HG03469 (cell line): Measurements from ENCODE around the gene SMTN.
"Not testable (repeated sequence)": the region's sequence is repeated elsewhere in the genome, so short reads cannot be mapped to it uniquely, and the experiment has no call there.

ENCODE experiments used
- ATAC-seq: cut with Tn5 transposase; IDR thresholded peaks from one replicate; pipeline ENCODE4 v1.9.1; 2021; ENCODE audit warnings: mild to moderate bottlenecking, moderate library complexity, moderate number of reproducible peaks; ENCODE audit not compliant: unreplicated experiment

The SMTN gene

DNA sequence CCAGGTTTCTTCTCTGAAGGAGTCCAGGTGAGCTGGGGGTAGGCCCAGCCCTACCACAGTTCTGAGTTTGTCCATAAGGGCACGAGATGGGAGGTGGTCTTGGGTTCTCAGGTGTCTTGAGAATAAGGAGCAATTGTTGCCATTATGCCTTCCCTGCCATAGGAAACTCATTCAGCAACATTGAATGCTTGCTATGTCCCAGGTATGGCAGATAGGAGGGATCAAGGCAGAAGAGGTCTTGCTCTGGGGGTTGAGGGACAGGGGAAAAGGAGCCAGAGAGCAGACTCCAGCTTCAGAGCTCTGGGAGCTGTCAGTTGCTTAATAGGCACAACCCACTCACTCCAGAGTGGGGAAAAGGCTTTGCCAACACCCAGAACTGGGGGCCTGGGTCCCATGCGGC is 22.0 kb downstream of the SMTN start:
- ATAC-seq: no peak

DNA sequence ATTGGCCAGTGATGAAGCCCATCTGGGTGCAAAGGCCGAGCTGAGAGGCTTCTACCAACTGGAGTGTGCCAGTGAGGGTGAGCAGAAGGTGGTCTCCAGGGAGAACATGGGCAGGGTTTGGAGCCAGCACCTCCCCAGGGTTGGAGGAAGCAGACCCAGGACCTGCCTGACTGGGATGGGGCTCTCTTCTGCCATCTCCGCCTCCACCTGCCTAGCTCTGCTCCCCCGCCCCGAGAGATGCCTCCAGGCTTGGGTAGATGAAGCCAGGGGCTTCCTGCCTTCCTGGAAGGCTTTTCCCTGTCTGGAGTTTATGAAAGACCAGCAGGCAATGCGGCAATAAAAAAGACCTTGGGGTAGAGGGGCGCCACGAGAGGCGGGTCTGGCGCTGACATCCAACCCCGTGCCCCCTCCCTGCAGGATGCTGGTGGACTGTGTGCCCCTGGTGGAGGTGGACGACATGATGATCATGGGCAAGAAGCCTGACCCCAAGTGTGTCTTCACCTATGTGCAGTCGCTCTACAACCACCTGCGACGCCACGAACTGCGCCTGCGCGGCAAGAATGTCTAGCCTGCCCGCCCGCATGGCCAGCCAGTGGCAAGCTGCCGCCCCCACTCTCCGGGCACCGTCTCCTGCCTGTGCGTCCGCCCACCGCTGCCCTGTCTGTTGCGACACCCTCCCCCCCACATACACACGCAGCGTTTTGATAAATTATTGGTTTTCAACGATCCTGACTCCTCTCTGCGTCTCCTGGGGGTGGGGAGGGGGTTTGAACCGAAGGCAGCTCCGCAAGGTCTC is 23.0 kb downstream of the SMTN start:
- ATAC-seq: no peak

DNA sequence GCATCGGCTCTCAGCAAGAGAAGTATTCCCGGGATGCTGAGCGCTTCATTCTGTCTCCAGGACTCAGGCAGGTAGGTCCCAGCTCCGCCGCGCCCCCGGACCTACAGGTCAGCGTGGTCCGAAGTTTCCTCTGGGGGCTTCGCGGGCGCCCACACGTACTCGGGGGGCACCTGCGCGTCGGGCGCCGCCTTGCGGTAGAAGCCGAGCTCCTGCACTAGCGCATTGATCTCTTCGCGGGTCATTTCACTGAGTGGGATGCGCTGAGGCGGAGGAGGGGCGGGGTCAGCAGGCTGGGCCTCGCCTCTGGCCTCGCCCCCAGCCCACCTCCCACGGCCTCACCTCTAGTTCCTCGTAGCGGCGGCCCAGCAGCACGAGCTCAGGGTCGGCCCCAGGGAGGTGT is 23.8 kb downstream of the SMTN start:
- no peak for ATAC-seq

DNA sequence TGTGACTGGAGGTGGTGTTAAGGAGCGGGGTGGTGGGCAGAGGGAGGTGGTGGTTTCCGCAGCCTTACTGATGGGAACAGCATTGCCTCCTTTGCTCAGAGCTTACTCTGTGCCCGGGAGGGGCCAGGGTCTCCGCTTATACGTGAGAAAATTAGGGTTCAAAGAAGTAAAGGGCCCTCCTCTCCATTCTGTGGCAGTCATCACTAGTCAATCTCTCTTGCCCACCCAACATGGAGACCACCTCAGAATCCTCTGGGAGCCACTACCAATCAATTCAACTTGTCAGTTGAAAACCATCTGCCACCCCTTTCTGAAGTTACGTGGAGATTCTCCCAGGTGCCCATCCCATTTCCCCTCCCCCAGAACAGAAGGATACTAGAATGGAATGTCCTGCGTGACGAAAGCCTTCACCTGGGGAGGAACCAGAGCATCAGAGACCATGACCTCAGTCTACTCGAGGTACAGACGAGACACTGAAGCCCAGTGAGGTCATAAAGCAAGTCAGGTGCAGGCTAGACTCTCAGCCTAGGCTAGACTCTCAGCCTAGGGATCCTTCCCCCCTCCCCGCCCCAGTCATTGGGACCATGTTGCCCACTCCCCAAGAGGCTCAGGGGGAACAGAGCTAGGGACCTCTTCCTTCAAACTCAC is 24.3 kb downstream of the SMTN start:
- no peak for ATAC-seq

DNA sequence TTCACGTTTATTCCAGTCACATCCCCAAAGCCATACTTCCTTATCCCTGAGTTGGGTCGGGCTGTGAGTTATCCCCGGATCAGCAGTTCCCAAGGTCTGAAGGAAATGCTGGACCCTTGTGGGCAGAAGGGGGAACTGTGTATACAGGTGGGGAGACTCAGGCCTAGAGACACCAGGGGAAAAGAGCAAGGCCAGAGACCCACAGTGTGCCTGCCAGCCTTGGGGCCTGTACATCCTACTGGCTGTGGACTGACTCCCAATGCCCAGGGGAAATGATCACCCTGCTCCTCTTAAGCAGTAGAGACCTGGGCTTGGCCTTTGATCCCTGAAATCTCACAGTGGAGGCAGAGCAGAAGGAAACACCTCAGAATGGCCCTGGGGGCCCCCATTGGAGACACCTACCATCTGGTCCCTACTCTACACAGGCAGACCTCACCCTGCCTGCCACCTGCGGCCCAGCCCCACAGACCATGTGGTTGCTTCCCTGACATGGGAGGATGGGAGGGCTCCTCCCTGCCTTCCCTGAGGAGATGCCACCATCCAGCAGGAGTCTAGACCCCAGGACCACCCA is 25.0 kb downstream of the SMTN start:
- ATAC-seq: no peak

DNA sequence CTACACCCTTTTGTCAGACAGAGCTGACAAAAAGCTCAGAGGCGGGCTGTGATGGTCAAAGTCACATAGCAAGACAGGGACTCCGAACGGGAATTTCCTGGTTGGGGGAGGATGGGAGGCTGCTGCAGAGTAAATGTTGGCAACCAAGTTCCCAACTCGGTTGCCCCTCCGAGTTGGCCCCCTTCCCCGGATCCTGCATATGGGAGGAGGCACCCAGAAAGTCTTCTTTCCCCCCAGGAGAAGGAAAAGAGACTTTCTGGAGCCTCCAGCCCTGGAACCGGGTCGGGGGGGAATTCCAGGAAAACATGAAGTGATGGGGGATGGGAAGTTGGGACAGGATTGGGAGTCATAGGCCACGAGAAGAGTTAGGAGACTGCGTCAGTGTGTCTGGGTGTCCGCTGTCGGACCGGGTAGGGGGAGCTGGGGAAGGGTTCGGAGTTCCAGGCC is 25.6 kb downstream of the SMTN start:
- ATAC-seq: no peak

DNA sequence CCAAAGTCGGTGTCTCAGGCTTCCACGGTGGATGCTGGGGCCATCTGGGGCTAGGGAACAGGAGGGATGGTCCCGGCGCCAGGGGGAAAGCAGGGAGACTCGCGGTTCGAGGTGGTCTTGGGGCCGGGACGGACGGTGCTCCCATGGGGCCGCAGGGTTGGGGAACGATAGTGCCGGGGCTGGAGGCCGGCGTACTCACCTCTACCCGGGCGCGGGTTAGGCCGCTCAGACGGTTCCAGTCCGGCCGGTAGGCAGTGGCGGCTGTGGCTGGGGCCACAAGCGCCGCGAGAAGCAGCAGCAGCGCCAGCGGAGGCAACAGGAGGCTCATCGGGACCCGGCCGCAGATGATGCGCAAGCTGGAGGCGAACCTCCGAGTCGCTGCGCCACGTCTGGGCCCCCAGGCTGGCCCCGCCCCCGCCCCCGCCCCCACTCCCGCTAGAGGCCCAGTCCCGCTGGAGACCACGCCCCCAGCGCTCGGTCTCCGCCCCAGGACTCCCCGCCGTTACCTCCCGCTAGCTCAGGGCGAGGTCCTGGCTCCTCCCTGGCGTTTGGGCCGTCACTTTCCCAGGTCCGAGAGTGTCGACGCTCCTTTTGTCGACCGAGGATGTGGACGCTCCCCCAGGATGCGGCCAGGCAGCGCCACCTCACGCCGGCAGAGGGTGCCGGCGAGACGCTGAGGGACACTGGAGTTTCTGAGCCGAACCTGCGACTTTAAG is 26.2 kb downstream of the SMTN start, which contains the start of gene SELENOM:
Gene SELENOM, minus strand, starts transcription at position 391 of the 716 bp plus-strand sequence. Its CDS starts 63 bp downstream, at position 328.
- no peak for ATAC-seq

DNA sequence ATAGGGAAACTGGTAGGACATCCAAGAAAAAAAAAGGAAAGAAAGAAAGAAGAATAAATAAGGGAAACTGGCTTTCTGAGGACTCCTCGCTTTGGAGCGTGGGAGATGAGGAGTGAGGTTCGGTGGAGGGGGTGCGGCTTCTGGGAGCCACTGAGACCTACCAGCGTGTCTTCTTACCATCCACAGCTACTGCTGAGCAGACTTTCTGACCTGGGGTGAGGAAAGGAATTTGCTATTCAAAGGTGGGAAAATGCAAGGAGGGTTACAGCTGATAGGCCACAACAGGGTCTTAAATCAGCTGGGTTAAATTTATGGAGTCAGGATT is 26.7 kb downstream of the SMTN start:
- no peak for ATAC-seq

DNA sequence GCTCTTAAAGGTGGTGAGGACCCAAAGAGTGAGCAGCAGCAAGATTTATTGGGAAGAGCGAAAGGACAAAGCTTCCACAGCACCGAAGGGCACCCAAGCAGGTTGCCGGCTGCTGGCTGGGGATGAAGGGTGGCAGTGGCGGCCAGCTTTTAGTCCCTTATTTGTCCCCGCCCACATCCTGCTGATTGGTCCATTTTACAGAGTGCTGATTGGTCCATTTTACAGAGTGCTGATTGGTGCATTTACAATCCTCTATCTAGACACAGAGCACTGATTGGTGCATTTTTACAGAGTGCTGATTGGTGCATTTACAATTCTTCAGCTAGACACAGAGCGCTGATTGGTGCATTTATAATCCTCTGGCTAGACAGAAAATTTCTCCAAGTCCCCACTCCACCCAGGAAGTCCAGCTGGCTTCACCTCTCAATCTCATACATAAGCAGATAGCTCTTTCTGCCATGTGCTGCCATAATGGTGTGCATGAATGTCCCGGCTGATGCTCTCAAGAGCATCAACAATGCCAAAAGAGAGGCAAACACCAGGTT is 31.5 kb downstream of the SMTN start:
- ATAC-seq: not testable (repeated sequence)

DNA sequence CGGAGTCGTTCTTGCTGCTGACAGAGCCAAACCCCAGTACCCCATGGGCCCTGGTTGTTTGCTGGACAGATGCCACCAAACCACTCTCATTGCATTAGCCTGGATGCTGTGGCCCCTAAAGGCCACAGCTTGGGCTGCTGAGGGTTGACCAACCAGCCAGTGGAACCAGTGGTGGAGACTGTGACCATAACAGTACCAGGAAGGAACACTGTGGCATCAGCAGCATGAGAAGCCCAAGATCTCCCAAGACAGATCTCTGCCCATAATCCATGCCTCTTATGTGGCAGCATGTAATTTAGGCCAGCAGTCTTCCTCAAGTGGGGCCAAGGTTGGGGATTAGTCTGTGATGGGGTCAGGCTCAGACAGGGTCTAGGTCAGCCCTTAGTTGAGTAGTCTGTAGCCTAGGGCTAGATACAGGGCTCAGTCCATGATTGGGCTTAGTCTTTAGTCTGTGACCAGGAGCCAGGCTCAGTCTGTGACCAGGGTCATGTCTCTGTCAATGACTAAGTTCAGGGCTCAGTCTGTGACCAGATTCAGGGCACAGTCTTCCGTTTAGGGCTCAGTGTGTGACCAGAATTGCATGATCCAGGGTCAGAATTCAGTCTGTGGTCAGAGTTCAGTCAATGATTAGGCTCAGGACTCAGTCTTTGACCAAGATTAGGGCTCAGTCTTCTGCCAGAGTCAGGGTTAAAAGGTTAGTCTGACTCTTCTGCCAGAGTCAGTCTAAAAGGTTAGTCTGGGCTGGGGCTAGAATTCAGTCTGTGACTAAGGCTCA is 37.1 kb downstream of the SMTN start:
- no peak for ATAC-seq

DNA sequence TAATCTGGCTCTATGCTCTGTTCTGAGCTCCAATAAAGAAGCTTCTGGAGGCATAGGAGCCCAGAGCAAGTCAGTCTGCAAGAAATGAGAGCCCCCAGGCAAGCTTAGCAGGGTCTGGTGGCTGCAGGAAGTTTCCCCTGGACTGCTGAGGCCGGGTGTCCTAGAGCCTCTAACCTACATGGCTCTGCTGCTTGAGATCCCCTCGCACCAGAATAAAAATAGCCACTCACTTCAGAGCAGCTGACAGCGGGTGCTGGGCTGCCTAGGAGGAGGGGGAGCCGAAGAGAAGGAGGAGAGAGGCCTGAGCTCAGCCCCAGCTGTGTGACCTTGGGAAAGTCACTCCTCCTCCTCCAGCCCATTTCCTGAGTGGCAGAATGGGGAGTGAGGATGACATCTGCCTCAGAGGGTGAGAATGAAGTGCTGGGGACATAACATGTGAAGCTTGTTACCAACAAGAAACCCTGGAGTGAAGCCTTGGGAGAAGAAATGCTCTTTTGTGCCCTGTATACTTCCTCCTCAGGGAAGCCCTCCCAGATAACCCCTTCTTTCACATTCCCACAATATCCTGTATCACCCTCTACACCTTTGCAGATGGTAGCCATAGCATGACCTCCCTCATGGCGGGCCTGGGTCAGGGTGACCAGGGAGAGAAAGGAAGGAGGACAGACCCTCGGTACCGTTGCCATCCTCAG is 38.1 kb downstream of the SMTN start:
- no peak for ATAC-seq

DNA sequence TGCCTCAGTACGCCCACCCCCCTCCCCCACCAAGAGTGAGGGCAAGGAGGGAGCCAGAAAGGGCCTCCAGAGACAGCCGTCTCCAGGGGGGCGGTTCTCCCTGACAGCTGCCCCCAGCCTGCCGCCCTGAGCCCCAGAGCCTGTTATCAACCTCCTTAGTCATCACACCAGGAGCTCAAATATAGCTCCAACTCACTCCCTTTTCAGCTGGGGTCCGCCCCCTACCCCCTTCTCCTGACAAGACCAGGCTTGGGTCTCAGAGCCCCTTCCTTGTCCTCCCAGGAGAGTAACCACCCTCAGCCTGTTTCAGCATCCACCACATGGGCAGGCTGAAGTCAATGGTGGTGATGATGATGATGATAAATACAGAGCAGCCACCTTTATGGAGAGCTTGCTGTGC is 39.1 kb downstream of the SMTN start:
- ATAC-seq: no peak

DNA sequence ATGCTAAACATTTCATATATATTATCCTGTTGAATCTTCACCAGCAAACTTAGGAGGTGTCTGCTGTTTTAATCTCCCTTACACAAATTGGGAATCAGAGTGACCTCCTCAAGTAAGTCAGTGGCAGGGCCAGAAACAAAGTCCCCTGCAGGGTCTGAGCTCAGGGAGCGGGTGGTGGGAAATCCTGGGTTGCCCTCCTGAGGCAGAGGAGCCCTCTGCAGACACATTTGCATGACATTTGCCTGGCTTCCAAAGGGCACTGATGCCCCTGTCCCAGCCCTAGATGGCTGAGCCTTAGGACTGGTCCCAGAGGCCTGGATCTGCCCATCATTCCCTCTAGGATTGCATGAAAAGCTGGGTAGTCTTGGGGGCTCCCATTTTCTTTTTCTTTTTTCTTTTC is 39.5 kb downstream of the SMTN start:
- ATAC-seq: no peak

DNA sequence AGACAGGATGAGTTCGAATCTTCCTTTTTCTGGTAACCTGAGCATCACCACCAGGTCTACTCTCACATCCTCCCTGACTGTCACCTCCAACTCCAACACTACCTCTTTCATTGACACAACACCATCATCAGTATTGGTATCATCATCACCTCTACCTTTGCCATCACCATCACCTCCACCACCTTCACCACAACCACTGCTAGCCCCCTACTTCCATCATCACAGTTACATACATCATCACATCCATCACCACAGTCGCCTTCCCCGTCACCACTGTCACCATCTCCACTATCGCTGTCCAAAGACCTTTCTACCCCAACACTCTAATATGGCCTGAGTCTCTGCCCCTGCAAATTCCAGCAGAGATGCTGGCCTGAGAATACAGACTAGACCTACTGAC is 40.3 kb downstream of the SMTN start:
- no peak for ATAC-seq

DNA sequence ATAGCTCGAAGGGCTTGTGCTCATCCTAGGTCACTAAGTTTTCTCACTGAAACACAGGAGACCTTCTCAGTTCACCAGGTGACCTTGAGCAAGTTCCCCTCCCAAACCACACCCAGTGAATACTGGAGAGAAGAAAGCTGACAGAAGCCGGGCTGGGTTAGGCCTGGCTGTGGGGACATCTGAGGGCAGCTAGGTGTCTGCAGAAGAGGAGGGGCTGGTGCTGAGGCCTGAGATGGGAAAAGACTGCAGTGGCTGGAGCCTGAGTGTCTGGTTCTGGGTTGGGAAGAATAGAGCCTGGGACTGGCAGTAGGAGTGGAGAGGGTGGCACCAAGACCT is 41.0 kb downstream of the SMTN start:
- ATAC-seq: no peak

DNA sequence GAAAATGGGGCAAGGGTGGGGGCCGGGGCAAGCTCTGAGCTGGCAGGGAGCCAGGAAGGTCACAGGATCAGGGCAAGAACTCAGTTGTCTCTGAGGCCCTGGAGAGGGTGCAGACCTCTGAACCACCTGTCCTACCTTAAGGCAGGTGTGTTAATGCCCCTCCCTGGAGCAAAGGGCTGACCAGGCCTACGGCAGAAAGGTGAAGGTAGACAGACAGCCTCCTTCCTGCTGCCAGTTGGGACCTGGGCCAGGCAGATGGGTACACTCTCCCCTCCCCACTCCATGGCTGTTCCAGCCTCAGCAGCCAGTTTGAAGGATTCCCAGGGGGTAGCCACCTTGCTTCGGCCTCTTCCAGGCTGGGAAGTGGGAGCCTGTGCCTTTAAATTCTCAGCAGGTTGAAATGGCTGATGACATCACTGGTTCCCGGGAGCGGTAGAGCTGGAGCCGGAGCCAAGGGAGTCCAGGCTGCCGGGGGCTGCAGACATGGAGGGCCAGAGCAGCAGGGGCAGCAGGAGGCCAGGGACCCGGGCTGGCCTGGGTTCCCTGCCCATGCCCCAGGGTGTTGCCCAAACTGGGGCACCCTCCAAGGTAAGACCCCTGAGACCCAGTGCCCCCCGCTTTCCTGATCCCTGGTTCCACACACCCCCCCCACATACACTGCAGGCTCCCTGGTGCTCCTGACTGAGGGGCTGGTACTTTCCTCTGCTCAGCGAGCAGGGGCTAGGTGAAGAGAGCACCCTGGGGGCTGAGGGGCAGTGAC is 41.6 kb downstream of the SMTN start, which contains the start of gene INPP5J:
Gene INPP5J, plus strand, starts transcription at position 435 of the 760 bp plus-strand sequence. Its CDS starts 49 bp downstream, at position 484.
- ATAC-seq: no peak

DNA sequence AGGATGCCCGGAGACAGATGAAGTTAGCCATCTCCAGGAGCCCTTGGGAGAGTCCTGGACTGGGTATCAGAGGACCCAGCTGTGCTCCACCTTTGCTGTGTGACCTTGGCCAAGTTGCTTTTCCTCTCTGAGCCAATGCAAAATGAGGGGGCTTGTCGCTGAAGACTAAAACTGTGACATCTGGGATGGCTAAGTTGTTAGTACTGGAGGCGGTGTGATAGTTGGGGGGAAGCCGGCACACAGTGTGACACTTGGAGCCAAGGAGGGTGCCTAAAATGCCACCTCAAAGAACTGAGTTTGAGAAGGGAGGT is 42.1 kb downstream of the SMTN start:
- no peak for ATAC-seq

DNA sequence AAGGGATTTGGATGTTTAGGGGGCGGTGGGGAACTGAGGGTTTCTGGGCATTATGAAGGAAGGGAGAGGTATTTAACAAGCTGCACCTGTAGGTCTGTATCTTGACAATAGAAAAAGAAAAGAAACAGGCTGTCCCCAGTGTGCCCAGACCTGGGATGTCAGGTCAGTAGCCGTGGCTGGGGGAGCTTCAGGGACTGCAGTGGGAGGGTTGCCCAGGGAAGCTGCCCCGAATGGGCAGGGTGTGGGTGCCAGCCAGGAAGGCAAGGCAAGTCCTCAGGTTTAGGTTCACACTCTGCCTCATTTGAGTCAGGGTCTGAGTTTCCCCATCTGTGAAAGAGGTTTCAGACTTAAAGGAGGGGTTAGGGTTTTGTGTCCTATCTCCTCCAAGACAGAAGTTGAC is 43.2 kb downstream of the SMTN start:
- no peak for ATAC-seq

DNA sequence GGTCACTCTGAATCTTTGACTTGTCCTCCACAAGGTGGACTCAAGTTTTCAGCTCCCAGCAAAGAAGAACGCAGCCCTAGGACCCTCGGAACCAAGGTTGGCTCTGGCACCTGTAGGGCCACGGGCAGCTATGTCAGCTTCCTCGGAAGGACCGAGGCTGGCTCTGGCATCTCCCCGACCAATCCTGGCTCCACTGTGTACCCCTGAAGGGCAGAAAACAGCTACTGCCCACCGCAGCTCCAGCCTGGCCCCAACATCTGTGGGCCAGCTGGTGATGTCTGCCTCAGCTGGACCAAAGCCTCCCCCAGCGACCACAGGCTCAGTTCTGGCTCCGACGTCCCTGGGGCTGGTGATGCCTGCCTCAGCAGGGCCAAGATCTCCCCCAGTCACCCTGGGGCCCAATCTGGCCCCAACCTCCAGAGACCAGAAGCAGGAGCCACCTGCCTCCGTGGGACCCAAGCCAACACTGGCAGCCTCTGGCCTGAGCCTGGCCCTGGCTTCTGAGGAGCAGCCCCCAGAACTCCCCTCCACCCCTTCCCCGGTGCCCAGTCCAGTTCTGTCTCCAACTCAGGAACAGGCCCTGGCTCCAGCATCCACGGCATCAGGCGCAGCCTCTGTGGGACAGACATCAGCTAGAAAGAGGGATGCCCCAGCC is 43.8 kb downstream of the SMTN start:
- no peak for ATAC-seq
